K562 (cell line): Measurements from ENCODE around the gene SRSF9. TPM values are rescaled to one million over a fixed set of nuclear protein-coding genes. Genes with fewer than 3 reads are reported as not detected.
A peak's percentile ranks its signal among the peaks of the same experiment; 100 is the strongest.
"Not testable (repeated sequence)": the region's sequence is repeated elsewhere in the genome, so short reads cannot be mapped to it uniquely, and the experiment has no call there.

ENCODE experiments used
- ATAC-seq: fragments of 200-7000 bp; cut with Tn5 transposase; 3 replicates; pipeline ENCODE4 v1.9.1; 2020; ENCODE audit warnings: moderate library complexity
- BruUV-seq: library from RNA; stranded (reverse); fragments of 400-500 nt; replicated peaks from 2 replicates; lab custom pipeline; 2021; lab: Mats Ljungman, UMichigan
- CTCF ChIA-PET: fragments of 300-600 bp; formaldehyde crosslinking; extraction: SDS; loops from one replicate; lab custom pipeline; 2021; ENCODE audit warnings: low intra/inter-chr PET ratio; lab: Yijun Ruan, JAX
- POLR2A ChIA-PET: fragments of 300-600, 350-650 bp; sonication (Branson Sonifier 250); formaldehyde crosslinking; extraction: SDS; loops from one replicate; lab custom pipeline; 2021; ENCODE audit warnings: antibody characterized with exemption, inconsistent platforms; lab: Yijun Ruan, JAX
- DNase-seq, 4 experiments: peaks; one replicate each; pipeline versions ENCODE4 v3.0.0 to v3.0.0-alpha.2; 2011 to 2018; ENCODE audit warnings: low spot score in 3 of 4, mixed read lengths in 3 of 4; ENCODE audit errors: extremely low read depth in 1 of 4
- FAIRE-seq: peaks from 2 replicates; lab custom pipeline; 2011; peaks lifted over from hg19 to GRCh38; lab: Jason Lieb, UNC
- H2AFZ ChIP-seq: 2 replicates; pipeline ENCODE4 v1.6.0; 2011; ENCODE audit warnings: low read depth, low read length, control low read depth, inconsistent platforms
- H3K27ac ChIP-seq: fragments of 200-600 bp; 3 replicates; pipeline ENCODE4 v1.8.0; 2011; ENCODE audit warnings: low read depth, mild to moderate bottlenecking, control low read depth, inconsistent platforms, low read length, moderate library complexity, mixed read lengths; ENCODE audit errors: extremely low read depth
- H3K27me3 ChIP-seq, 2 experiments: fragments of 300-600 bp in 1 of 2; 2 replicates in 1 of 2; 3 replicates in 1 of 2; pipeline versions ENCODE4 v1.6.0 to v1.8.0; 2011; ENCODE audit warnings: inconsistent platforms in 2 of 2, low read length in 2 of 2, mild to moderate bottlenecking in 1 of 2, mixed read lengths in 1 of 2, moderate library complexity in 1 of 2; ENCODE audit not compliant: control insufficient read depth in 2 of 2, insufficient read depth in 2 of 2
- H3K36me3 ChIP-seq: fragments of 300-600 bp; 3 replicates; pipeline ENCODE4 v1.8.0; 2011; ENCODE audit warnings: mild to moderate bottlenecking, low read length, inconsistent platforms; ENCODE audit not compliant: control insufficient read depth, insufficient read depth
- H3K4me1 ChIP-seq, 2 experiments: fragments of 200-600 bp in 1 of 2; replicated peaks in 1 of 2; 2 replicates in 1 of 2; 3 replicates in 1 of 2; pipeline versions ENCODE4 v1.5.1 to v1.8.0; 2011; ENCODE audit warnings: inconsistent platforms in 2 of 2, low read length in 2 of 2, mild to moderate bottlenecking in 1 of 2, mixed read lengths in 1 of 2, moderate library complexity in 1 of 2; ENCODE audit not compliant: control insufficient read depth in 2 of 2, insufficient read depth in 2 of 2
- H3K4me2 ChIP-seq: 2 replicates; pipeline ENCODE4 v1.6.1; 2011; ENCODE audit warnings: low read length, control low read depth, inconsistent platforms, mixed read lengths; ENCODE audit not compliant: insufficient read depth
- H3K4me3 ChIP-seq: fragments of 200-600 bp; sonication (generic), shearing (Covaris generic); 2 replicates; pipeline ENCODE4 v1.5.1; 2016; ENCODE audit warnings: control low read depth, inconsistent platforms
- H3K79me2 ChIP-seq: fragments of 200-600 bp; 3 replicates; pipeline ENCODE4 v1.8.0; 2011; ENCODE audit warnings: low read length, inconsistent platforms; ENCODE audit not compliant: control insufficient read depth, insufficient read depth
- H3K9ac ChIP-seq, 2 experiments: 2 replicates each; pipeline versions ENCODE4 v1.6.0 to v1.6.1; 2011; ENCODE audit warnings: low read depth in 2 of 2, low read length in 2 of 2, control low read depth in 1 of 2, inconsistent platforms in 1 of 2, mild to moderate bottlenecking in 1 of 2, mixed read lengths in 1 of 2; ENCODE audit not compliant: insufficient read depth in 1 of 2
- H3K9me1 ChIP-seq: one replicate; pipeline ENCODE4 v1.6.0; 2011; ENCODE audit warnings: inconsistent platforms, mild to moderate bottlenecking, low read length, moderate library complexity; ENCODE audit not compliant: control insufficient read depth, insufficient read depth
- H3K9me3 ChIP-seq: replicated peaks from 2 replicates; pipeline ENCODE4 v1.5.1; 2011; ENCODE audit warnings: low read depth, low read length, inconsistent platforms; ENCODE audit not compliant: control insufficient read depth, insufficient read depth
- H4K20me1 ChIP-seq: replicated peaks from 2 replicates; pipeline ENCODE4 v1.6.1; 2011; ENCODE audit warnings: low read length, inconsistent platforms, mixed read lengths; ENCODE audit not compliant: control insufficient read depth, insufficient read depth
- ARHGAP35 ChIP-seq: fragments of 450-650 bp; IDR thresholded peaks from 2 replicates; pipeline ENCODE4 v1.6.1; 2018; ENCODE audit not compliant: partially characterized antibody
- ARID1B ChIP-seq: fragments of 450-650 bp; IDR thresholded peaks from 2 replicates; pipeline ENCODE4 v1.6.1; 2016; ENCODE audit warnings: antibody characterized with exemption, mild to moderate bottlenecking, inconsistent platforms
- ESRRA ChIP-seq: fragments of 450-650 bp; IDR thresholded peaks from 2 replicates; pipeline ENCODE4 v1.6.1; 2014; ENCODE audit warnings: low read depth, mild to moderate bottlenecking, moderate library complexity, borderline replicate concordance
- FOXK1 ChIP-seq: sonication (generic); formaldehyde crosslinking; IDR thresholded peaks from 2 replicates; pipeline ENCODE4 v1.8.0; 2022; ENCODE audit warnings: missing genetic modification reagents, mild to moderate bottlenecking, borderline replicate concordance
- GATA2 ChIP-seq: sonication (generic); formaldehyde crosslinking; IDR thresholded peaks from 2 replicates; pipeline ENCODE4 v1.4.0; 2020; ENCODE audit warnings: mild to moderate bottlenecking, missing genetic modification reagents
- MTA2 ChIP-seq: fragments of 450-650 bp; IDR thresholded peaks from 2 replicates; pipeline ENCODE4 v1.6.1; 2016; ENCODE audit warnings: low read depth
- MYC ChIP-seq, 2 experiments: fragments of 250-450 bp in 1 of 2; sonication (Bioruptor Pico) in 1 of 2; IDR thresholded peaks; 2 replicates each; pipeline versions ENCODE4 v1.5.1 to v1.6.1; 2012 to 2021; ENCODE audit warnings: low read depth in 2 of 2, borderline replicate concordance in 1 of 2, improper control_type of control experiment in 1 of 2, low read length in 1 of 2, mild to moderate bottlenecking in 1 of 2, moderate library complexity in 1 of 2
- NR2C1 ChIP-seq, 2 experiments: fragments of 450-650 bp; IDR thresholded peaks; 2 replicates each; pipeline ENCODE4 v1.6.1; 2017; ENCODE audit warnings: mild to moderate bottlenecking in 2 of 2, antibody characterized with exemption in 1 of 2, inconsistent platforms in 1 of 2, missing compliant biosample characterization in 1 of 2, missing genetic modification characterization in 1 of 2
- STAG1 ChIP-seq: sonication (generic); formaldehyde crosslinking; IDR thresholded peaks from 2 replicates; pipeline ENCODE4 v1.5.0; 2020; ENCODE audit warnings: missing genetic modification reagents, borderline replicate concordance
- TAL1 ChIP-seq: fragments of 450-650 bp; IDR thresholded peaks from 2 replicates; pipeline ENCODE4 v1.6.1; 2016; ENCODE audit warnings: mild to moderate bottlenecking
- TOE1 ChIP-seq, 2 experiments: fragments of 450-650 bp in 1 of 2; sonication (generic) in 1 of 2; formaldehyde crosslinking in 1 of 2; IDR thresholded peaks; 2 replicates each; pipeline versions ENCODE4 v1.7.1 to v1.8.0; 2016 to 2022; ENCODE audit warnings: borderline replicate concordance in 2 of 2, mild to moderate bottlenecking in 2 of 2, antibody characterized with exemption in 1 of 2, inconsistent platforms in 1 of 2, low read depth in 1 of 2, missing genetic modification reagents in 1 of 2, moderate library complexity in 1 of 2
- TRIM24 ChIP-seq, 2 experiments: fragments of 450-650 bp; IDR thresholded peaks; 2 replicates each; pipeline ENCODE4 v1.6.1; 2016
- ZFPM2 ChIP-seq: fragments of 250-450 bp; sonication (Bioruptor Pico); IDR thresholded peaks from 2 replicates; pipeline ENCODE4 v1.5.1; 2022; ENCODE audit warnings: mild to moderate bottlenecking
- ZFX ChIP-seq: sonication (generic); formaldehyde crosslinking; IDR thresholded peaks from 2 replicates; pipeline ENCODE4 v1.8.0; 2022; ENCODE audit warnings: mild to moderate bottlenecking, missing genetic modification reagents, moderate library complexity
- ZNF395 ChIP-seq: fragments of 200-800 bp; sonication (Bioruptor generic); IDR thresholded peaks from 2 replicates; pipeline ENCODE4 v1.6.1; 2017; ENCODE audit warnings: missing genetic modification characterization, missing compliant biosample characterization
- ZNF57 ChIP-seq: fragments of 450-650 bp; formaldehyde crosslinking; IDR thresholded peaks from 2 replicates; pipeline ENCODE4 v1.4.0; 2020; ENCODE audit warnings: mild to moderate bottlenecking, moderate library complexity
- WGBS: fragments of 100-300 bp; shearing (Covaris generic); methylation state at CpG from one replicate; pipeline ENCODE4 v1.1.6; 2016; ENCODE audit warnings: low coverage, mixed read lengths; ENCODE audit not compliant: insufficient coverage; ENCODE audit errors: missing lambda C conversion rate; 5-methylcytosine and 5-hydroxymethylcytosine counted together
- in situ Hi-C: fragments of 300-500 bp; cut with MboI; formaldehyde crosslinking; loops from 4 replicates; pipeline ENCODE4 v1.15.0; 2018; ENCODE audit warnings: inconsistent platforms, mixed read lengths
- intact Hi-C: fragments of 100-400 bp; cut with micrococcal nuclease; formaldehyde crosslinking; loops from 2 replicates; pipeline ENCODE4 v1.14.2; 2022
- polyA plus RNA-seq, 8 experiments: library from polyadenylated mRNA; depleted of rRNA in 4 of 8; stranded (reverse) in 5 of 8; unstranded in 3 of 8; fragments of >200 nt; fragmentation: Nextera tagmentation in 2 of 8; fragmentation: Illumina TruSeq in 1 of 8; extraction: Ambion mirVana in 2 of 8; extraction: Trizol in 1 of 8; gene quantifications; 2 replicates each; pipeline versions ENCODE4 v1.2.1 to v1.2.3, GENCODE V29; 2011 to 2014; ENCODE audit warnings: inconsistent platforms in 1 of 8, missing spikeins in 1 of 8
- total RNA-seq, 7 experiments: library from RNA; depleted of rRNA in 6 of 7; stranded (reverse); fragments of >200 nt in 6 of 7; fragmentation: Illumina TruSeq in 2 of 7; extraction: Trizol in 2 of 7; gene quantifications; 2 replicates each; pipeline versions ENCODE4 v1.2.1 to v1.2.3, GENCODE V29; 2011 to 2021; ENCODE audit warnings: low replicate concordance in 1 of 7
- TF ChIP-seq, protein P1 (sequence below), 2 experiments: fragments of 450-650 bp; conservative IDR thresholded peaks; 2 replicates each; pipeline ENCODE4 v1.6.1; 2017; ENCODE audit warnings: mild to moderate bottlenecking in 2 of 2, moderate library complexity in 2 of 2

SRSF9 gene
- total and polyA plus RNA-seq, 9 of the 15 experiments (the other 6 are each of a cell fraction or from before 2014, with no cell fraction given), result 40.3 to 291 (median 230) TPM

DNA sequence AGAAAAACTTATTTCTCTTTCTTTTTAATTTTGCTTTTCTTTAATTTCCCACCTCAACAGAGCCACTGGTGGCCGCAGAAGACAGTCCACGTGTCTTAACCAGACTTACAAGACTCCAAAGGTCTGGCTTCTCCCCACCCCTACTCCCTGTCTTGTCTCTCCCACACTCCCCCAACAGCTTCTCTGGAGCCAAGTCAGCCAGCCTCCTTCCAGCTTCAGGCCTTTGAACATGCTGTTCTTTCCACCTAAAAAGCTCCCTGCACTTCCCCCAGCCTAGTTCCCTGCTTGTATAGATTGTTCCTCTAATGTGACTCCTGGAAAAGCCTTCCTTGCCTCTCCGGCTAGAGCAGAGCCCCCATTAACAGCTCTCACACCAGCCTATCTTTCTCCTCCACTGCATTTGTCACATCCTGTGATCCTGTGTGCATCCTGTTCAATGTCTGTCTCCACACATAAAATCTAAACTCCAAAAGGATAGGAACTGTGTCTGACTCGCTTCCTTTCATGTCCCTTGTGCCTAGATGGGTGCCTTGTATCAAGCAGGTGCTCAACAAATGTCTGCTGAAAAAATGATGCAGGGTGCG is 18.6 kb upstream of the SRSF9 start (continued):
- no peak for TF ChIP-seq ZNF57 (CRISPR knock-in tag)
- TF ChIP-seq STAG1 (CRISPR knock-in tag), result no peak
- no peak for TF ChIP-seq ARHGAP35
- TF ChIP-seq MYC (IDR thresholded peaks at IDR 0.05; ENCODE audit: low read depth, low read length), result 0 out of 2 replicates have a peak, but pooled peaks have one; percentile 3
- no peak for TF ChIP-seq MYC (CRISPR knock-in tag; IDR thresholded peaks at IDR 0.05; ENCODE audit: borderline replicate concordance, low read depth)
- TF ChIP-seq ZFPM2 (CRISPR knock-in tag), result no peak
- no peak for TF ChIP-seq FOXK1
- TF ChIP-seq, all 486 proteins: peak for 6

DNA sequence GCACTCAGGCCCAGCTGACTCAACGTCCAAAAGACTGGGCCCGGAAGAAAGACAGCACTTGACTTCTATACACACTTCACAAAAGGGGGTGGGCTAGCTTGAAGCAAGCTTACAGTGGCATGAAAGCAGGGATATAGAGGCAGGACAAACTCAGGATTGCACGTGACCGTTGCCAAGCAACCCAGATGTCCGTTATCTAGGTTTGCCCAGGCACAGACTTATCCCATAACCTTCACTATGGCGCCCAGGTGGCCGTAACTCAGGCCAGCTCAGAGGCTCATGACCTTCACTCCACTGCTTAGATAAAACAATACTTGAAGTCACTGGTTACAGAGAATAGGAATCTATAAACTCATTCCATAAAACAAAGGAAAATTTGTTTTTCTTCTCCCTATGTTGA is 18.0 kb upstream of the SRSF9 start:
- peaks cover 32% of the 10 kb centered on the region for H3K36me3 ChIP-seq
- FAIRE-seq, result peak; percentile 79
- H3K79me2 ChIP-seq; in situ Hi-C loops; intact Hi-C loops; H4K20me1 ChIP-seq; CTCF ChIA-PET; H3K27me3 ChIP-seq; BruUV-seq; H3K9me3 ChIP-seq; H3K4me3 ChIP-seq; H3K9me1 ChIP-seq; TF ChIP-seq TOE1 (CRISPR knock-in tag; IDR thresholded peaks at IDR 0.05; ENCODE audit: borderline replicate concordance, low read depth); NR2C1 (IDR thresholded peaks at IDR 0.05): not testable (repeated sequence)
- peak overlapping the region; percentile 69 for H3K27ac ChIP-seq
- H3K4me1 ChIP-seq, result peaks cover 15 to 26% of the 10 kb centered on the region in 2 experiments; a peak in 4 of 5 replicates
- DNase-seq, result peak; percentile 40 to 90 (median 48)
- H3K9ac ChIP-seq, result peak overlapping the region in 1 of 2 experiments; percentile 52; a peak in 2 of 4 replicates
- H3K4me2 ChIP-seq, result peak overlapping the region; percentile 43
- H2AFZ ChIP-seq, result peak overlapping the region; percentile 14; the same call in 1 of the 2 replicates
- peak; percentile 81 for ATAC-seq
- POLR2A ChIA-PET, result interaction anchor here (0.6 to 2.5 kb wide), 11 partner anchors 9 to 249 kb away, joined by 3 to 12 read pairs (median 3); partner anchors contain the start of gene DYNLL1
- WGBS, result 16% methylated on average over 7 of the region's 7 CpGs
- peak; percentile 60 for TF ChIP-seq ESRRA
- peak in 1 of 2 experiments; percentile 39; a peak in 1 of 4 replicates for TF ChIP-seq TRIM24 (IDR thresholded peaks at IDR 0.05)
- TF ChIP-seq MTA2, result peak; percentile 41
- peak; percentile 84 for TF ChIP-seq TOE1 (IDR thresholded peaks at IDR 0.05; ENCODE audit: borderline replicate concordance)
- TF ChIP-seq ZFX (CRISPR knock-in tag), result peak; percentile 1; the same call in 1 of the 2 replicates
- TF ChIP-seq ZNF395 (CRISPR knock-in tag), result peak; percentile 71; the same call in 1 of the 2 replicates
- TF ChIP-seq TAL1, result peak; percentile 73
- TF ChIP-seq NR2C1 (tag; IDR thresholded peaks at IDR 0.05), result 0 out of 2 replicates have a peak, but pooled peaks have one; percentile 35
- TF ChIP-seq ARID1B, result peak; percentile 81
- TF ChIP-seq, protein P1, sequence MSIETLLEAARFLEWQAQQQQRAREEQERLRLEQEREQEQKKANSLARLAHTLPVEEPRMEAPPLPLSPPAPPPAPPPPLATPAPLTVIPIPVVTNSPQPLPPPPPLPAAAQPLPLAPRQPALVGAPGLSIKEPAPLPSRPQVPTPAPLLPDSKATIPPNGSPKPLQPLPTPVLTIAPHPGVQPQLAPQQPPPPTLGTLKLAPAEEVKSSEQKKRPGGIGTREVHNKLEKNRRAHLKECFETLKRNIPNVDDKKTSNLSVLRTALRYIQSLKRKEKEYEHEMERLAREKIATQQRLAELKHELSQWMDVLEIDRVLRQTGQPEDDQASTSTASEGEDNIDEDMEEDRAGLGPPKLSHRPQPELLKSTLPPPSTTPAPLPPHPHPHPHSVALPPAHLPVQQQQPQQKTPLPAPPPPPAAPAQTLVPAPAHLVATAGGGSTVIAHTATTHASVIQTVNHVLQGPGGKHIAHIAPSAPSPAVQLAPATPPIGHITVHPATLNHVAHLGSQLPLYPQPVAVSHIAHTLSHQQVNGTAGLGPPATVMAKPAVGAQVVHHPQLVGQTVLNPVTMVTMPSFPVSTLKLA (conservative IDR thresholded peaks at IDR 0.05), result peak in 1 of 2 experiments; percentile 32; a peak in 1 of 4 replicates
- TF ChIP-seq GATA2 (CRISPR knock-in tag), result 0 out of 2 replicates have a peak, but pooled peaks have one; percentile 16
